Measurements from ENCODE around the gene UQCRHL. TPM values are rescaled to one million over a fixed set of nuclear protein-coding genes. Genes with fewer than 3 reads are reported as not detected.

Gene UQCRHL
- total and polyA plus RNA-seq, 11 donors: 2.0 to 9.8 (median 4.2) TPM

DNA sequence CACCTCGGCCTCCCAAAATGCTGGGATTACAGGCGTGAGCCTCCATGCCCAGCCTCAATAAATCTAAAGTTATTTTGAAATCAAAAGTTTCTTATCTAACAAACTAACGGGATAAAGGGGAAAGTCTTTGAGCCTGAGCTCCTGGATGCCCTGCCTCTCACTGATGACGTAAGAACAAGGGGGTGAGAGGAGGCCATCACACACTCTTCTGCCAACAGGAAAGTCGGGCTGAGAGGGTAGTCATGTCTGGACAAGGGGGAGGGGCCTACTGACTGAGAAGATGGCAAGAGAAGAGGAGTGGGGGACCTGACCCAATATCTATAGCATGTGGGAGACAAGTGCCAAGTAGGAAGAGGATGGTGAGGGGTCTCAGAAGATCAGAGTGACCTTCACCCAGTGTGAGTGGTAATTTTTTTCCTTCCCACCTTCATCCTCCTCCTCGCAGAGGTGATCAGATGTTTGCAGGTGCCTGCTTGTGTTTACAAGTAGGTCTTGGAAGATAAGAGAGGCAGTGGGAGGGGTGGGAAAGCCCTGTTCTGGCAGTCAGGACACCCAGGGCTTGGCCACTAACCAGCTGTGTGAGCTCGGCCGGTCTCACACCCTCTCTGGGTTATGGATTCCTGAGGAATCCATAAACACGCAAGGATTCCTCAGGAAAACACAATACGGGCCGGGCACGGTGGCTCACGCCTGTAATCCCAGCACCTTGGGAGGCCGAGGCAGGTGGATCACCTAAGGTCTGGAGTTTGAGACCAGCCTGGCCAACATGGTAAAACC is 9.6 kb downstream of the UQCRHL start:
- H3K4me3 ChIP-seq: no peak overlapping the region
- DNase-seq (no peak), ATAC-seq (no peak)
- TF ChIP-seq POLR2A (IDR thresholded peaks at IDR 0.05): no peak
- H3K36me3 ChIP-seq: no peaks in the 10 kb centered on the region
- H3K27me3 ChIP-seq: no peaks in the 10 kb centered on the region
- peaks cover 0 to 25% (median 11%) of the 10 kb centered on the region in 12 donors for H3K4me1 ChIP-seq
- H3K27ac ChIP-seq: no peak overlapping the region
- 90 to 92% (median 91%) methylated on average over 13 to 14 of the region's 14 CpGs for WGBS, 4 donors
- intact Hi-C loops (cut with DNase I): loop anchor here in 2 of 10 donors (10.0 kb wide), 2 partner anchors 187 to 257 kb away; no protein-coding TSS in a partner anchor
- H3K9me3 ChIP-seq: no peaks in the 10 kb centered on the region

- no peak for TF ChIP-seq POLR2A (IDR thresholded peaks at IDR 0.05)
- TF ChIP-seq, protein P1, sequence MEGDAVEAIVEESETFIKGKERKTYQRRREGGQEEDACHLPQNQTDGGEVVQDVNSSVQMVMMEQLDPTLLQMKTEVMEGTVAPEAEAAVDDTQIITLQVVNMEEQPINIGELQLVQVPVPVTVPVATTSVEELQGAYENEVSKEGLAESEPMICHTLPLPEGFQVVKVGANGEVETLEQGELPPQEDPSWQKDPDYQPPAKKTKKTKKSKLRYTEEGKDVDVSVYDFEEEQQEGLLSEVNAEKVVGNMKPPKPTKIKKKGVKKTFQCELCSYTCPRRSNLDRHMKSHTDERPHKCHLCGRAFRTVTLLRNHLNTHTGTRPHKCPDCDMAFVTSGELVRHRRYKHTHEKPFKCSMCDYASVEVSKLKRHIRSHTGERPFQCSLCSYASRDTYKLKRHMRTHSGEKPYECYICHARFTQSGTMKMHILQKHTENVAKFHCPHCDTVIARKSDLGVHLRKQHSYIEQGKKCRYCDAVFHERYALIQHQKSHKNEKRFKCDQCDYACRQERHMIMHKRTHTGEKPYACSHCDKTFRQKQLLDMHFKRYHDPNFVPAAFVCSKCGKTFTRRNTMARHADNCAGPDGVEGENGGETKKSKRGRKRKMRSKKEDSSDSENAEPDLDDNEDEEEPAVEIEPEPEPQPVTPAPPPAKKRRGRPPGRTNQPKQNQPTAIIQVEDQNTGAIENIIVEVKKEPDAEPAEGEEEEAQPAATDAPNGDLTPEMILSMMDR (IDR thresholded peaks at IDR 0.05): no peak
- no peaks in the 10 kb centered on the region for H3K36me3 ChIP-seq
- ATAC-seq (no peak), DNase-seq (no peak)
- intact Hi-C loops (cut with DNase I): loop anchor here in 2 of 10 donors (10.0 kb wide), 2 partner anchors 189 to 259 kb away; no protein-coding TSS in a partner anchor
- no peaks in the 10 kb centered on the region for H3K27me3 ChIP-seq
- 84 to 98% (median 92%) methylated on average over 2 of the region's 2 CpGs for WGBS, 4 donors
- H3K27ac ChIP-seq: no peak overlapping the region
- peaks cover 0 to 31% (median 14%) of the 10 kb centered on the region in 12 donors for H3K4me1 ChIP-seq
- H3K9me3 ChIP-seq: no peaks in the 10 kb centered on the region
- no peak overlapping the region for H3K4me3 ChIP-seq
These were observed 11.4 kb downstream of the UQCRHL start for GRCh38 chr1:15796086-15796462.

DNA sequence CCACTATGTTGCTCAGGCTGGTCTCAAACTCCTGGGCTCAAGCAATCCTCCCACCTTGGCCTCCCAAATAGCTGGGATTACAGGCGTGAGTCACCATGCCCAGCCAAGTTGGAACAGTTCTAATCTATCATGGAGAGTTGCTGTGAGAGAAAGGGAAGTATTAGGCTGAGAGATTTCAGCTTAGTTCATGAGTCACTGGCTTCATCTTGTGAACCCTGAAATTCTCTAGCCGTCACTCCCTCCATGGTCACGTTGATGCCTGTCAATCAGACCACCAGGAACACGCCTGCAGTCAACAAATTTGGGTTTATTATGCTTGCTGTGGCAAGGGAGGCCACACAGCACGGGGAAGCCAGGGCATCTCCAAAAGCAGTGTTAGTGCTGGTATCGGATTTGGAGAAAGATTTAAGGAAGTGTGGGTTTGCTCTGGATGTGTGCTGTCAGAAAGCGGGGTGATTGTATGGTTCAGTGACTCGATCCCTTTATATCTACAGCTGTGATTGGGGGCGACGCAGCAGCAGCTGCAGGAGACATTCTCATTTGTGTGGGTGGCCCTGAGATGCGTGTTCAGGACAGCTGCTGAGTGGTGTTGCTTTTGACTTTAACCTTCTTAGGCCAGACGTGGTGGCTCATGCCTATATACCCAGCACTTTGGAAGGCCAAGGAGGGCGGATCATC is 18.7 kb downstream of the UQCRHL start:
- no peak for DNase-seq
- intact Hi-C loops (cut with DNase I): loop anchor here in 1 of 10 donors (5.0 kb wide), 1 partner anchor 264 kb away; no protein-coding TSS in a partner anchor
- no peak overlapping the region for H3K27ac ChIP-seq
- no peaks in the 10 kb centered on the region for H3K27me3 ChIP-seq
- ATAC-seq: no peak
- TF ChIP-seq, protein P1 (IDR thresholded peaks at IDR 0.05): no peak
- TF ChIP-seq POLR2A (IDR thresholded peaks at IDR 0.05): no peak
- H3K36me3 ChIP-seq: peaks cover 0 to 18% (median 7%) of the 10 kb centered on the region in 9 donors
- peaks cover 0 to 17% (median 6%) of the 10 kb centered on the region in 12 donors for H3K4me1 ChIP-seq
- no peaks in the 10 kb centered on the region for H3K9me3 ChIP-seq
- WGBS, 4 donors: 70 to 83% (median 75%) methylated on average over 13 of the region's 13 CpGs
- H3K4me3 ChIP-seq: no peak overlapping the region

GRCh38 chr1:15786581-15786980 is 20.9 kb downstream of the UQCRHL start:
- Histone ChIP-seq H3K4me3 (no peak overlapping the region), H3K36me3 (peaks cover 0 to 27% (median 7%) of the 10 kb centered on the region in 9 donors), H3K9me3 (no peaks in the 10 kb centered on the region), H3K27me3 (no peaks in the 10 kb centered on the region), H3K27ac (no peak overlapping the region), H3K4me1 (peaks cover 0 to 12% (median 5%) of the 10 kb centered on the region in 12 donors)
- DNase-seq (peak in 2 of 5 donors; percentile 55 to 67), ATAC-seq (peak; percentile 41 to 72 (median 68))
- TF ChIP-seq POLR2A (IDR thresholded peaks at IDR 0.05): no peak
- TF ChIP-seq, protein P1 (IDR thresholded peaks at IDR 0.05): no peak
- intact Hi-C loops (cut with DNase I): loop anchor here in 1 of 10 donors (5.0 kb wide), 1 partner anchor 266 kb away; no protein-coding TSS in a partner anchor
- 66 to 68% (median 67%) methylated on average over 6 to 10 of the region's 10 CpGs for WGBS, 4 donors

Measured in heart left ventricle (tissue), 16 donors.